Thyroid gland (tissue), 4 donors: ENCODE results near the gene RAP1GAP2. TPM values are rescaled to one million over a fixed set of nuclear protein-coding genes. Genes with fewer than 3 reads are reported as not detected.

Source experiments
- DNase-seq, 2 donors: peaks; one replicate each; pipeline ENCODE4 v3.0.0-alpha.2; 2019
- H3K27ac ChIP-seq, 3 donors: fragments of 200-600 bp; sonication (generic); 1 replicate in 2 of 3; 2 replicates in 1 of 3; pipeline ENCODE4 v1.5.1; 2016 to 2019; ENCODE audit warnings: mild to moderate bottlenecking in 1 of 3, moderate library complexity in 1 of 3
- H3K27me3 ChIP-seq: fragments of 200-600 bp; sonication (generic); one replicate; pipeline ENCODE4 v1.5.1; 2019
- H3K36me3 ChIP-seq, 2 donors: fragments of 200-600 bp; sonication (generic); one replicate each; pipeline ENCODE4 v1.5.1; 2016 to 2019
- H3K4me1 ChIP-seq, 2 donors: fragments of 200-600 bp; sonication (generic); one replicate each; pipeline ENCODE4 v1.5.1; 2017 to 2019
- H3K4me3 ChIP-seq, 3 donors: fragments of 200-600 bp; sonication (generic); replicated peaks in 1 of 3; 1 replicate in 2 of 3; 2 replicates in 1 of 3; pipeline ENCODE4 v1.5.1; 2016; ENCODE audit warnings: mild to moderate bottlenecking in 1 of 3
- H3K9me3 ChIP-seq: fragments of 200-600 bp; sonication (generic); one replicate; pipeline ENCODE4 v1.5.1; 2017
- CTCF ChIP-seq, 6 experiments: fragments of 200-600 bp in 3 of 6; fragments of 450-650 bp in 3 of 6; sonication (generic) in 3 of 6; IDR thresholded peaks; one replicate each; pipeline ENCODE4 v1.5.1; 2016 to 2019; ENCODE audit warnings: antibody characterized with exemption in 6 of 6, mild to moderate bottlenecking in 2 of 6, inconsistent platforms in 1 of 6, moderate library complexity in 1 of 6
- POLR2A ChIP-seq, 2 donors: fragments of 450-650 bp; IDR thresholded peaks; one replicate each; pipeline ENCODE4 v1.6.1; 2017; ENCODE audit warnings: antibody characterized with exemption in 2 of 2, mild to moderate bottlenecking in 2 of 2, moderate library complexity in 1 of 2
- WGBS, 2 donors: methylation state at CpG; one replicate each; pipeline ENCODE4 v1.1.5; 2017; 5-methylcytosine and 5-hydroxymethylcytosine counted together
- intact Hi-C: fragments of 100-400 bp; cut with DNase I; formaldehyde crosslinking; loops from one replicate; pipeline ENCODE4 v1.15.1; 2023
- total RNA-seq, 4 donors: library from RNA; depleted of rRNA; stranded (reverse); fragments of >200 nt; gene quantifications; one replicate each; pipeline ENCODE4 v1.2.3, GENCODE V29; 2016

Gene RAP1GAP2
- total RNA-seq, 4 donors from 2014 or later = 5.9 to 8.4 (median 6.8) TPM

DNA sequence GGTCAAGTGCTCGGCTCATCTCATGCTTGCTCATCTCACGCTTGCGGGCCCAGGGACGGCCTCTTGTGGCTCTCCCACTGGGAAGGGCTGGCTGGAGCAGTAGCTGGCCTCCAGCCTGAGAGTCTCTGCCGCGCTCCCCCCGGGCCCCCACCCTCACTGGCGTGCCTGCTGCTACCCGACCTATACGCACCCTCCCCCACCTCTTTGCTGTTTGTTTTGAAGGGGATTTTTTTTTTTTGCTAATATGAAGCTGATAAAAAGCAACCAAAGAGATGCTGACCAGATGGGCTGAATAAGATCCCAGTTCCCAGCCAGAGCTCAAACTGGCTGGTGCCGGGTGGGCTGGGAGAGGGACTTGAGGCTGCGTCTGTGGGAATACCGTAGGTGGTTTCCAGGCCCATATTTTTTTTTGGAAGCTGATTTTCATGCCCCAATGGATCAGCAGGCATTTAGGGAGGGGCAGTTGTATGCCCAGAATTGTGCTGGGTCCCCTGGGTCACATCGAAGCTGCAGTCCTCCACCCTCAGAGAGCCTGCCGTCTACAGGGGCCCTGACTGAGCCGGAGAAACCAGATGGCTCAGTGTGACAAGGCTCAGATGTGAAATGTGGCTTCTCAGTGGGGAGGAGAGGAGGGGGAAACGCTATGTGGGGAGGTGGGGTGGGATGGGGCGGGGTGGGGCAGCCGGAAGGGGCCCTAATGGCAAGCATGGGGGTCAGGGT, 115.0 kb downstream of the RAP1GAP2 start:
- 35 to 44% methylated on average over 17 to 19 of the region's 19 CpGs for WGBS, 2 donors
- Histone ChIP-seq H3K36me3 (no peaks in the 10 kb centered on the region), H3K4me3 (no peak overlapping the region), H3K27ac (no peak overlapping the region), H3K9me3 (no peaks in the 10 kb centered on the region), H3K27me3 (no peaks in the 10 kb centered on the region), H3K4me1 (peaks cover 0 to 11% of the 10 kb centered on the region in 2 donors)
- TF ChIP-seq POLR2A (IDR thresholded peaks at IDR 0.05) (no peak), CTCF (IDR thresholded peaks at IDR 0.05) (no peak)
- DNase-seq = no peak
- intact Hi-C loops = no loop called here

- Histone ChIP-seq H3K27me3 (no peaks in the 10 kb centered on the region), H3K4me3 (no peak overlapping the region), H3K36me3 (no peaks in the 10 kb centered on the region), H3K27ac (no peak overlapping the region), H3K9me3 (no peaks in the 10 kb centered on the region), H3K4me1 (peaks cover 0 to 11% of the 10 kb centered on the region in 2 donors)
- TF ChIP-seq POLR2A (IDR thresholded peaks at IDR 0.05) = no peak
- TF ChIP-seq CTCF (IDR thresholded peaks at IDR 0.05) = no peak
- intact Hi-C loops = no loop called here
- no peak for DNase-seq
- WGBS, 2 donors = 75 to 81% methylated on average over 10 of the region's 10 CpGs
Measured at GRCh38 chr17:2911755-2912111, 115.5 kb downstream of the RAP1GAP2 start.

- intact Hi-C loops = no loop called here
- no peak overlapping the region for H3K27ac ChIP-seq
- no peaks in the 10 kb centered on the region for H3K27me3 ChIP-seq
- DNase-seq = no peak
- TF ChIP-seq POLR2A (IDR thresholded peaks at IDR 0.05) = no peak
- no peak for TF ChIP-seq CTCF (IDR thresholded peaks at IDR 0.05)
- peaks cover 0 to 11% of the 10 kb centered on the region in 2 donors for H3K4me1 ChIP-seq
- no peaks in the 10 kb centered on the region for H3K9me3 ChIP-seq
- no peak overlapping the region for H3K4me3 ChIP-seq
- no peaks in the 10 kb centered on the region for H3K36me3 ChIP-seq
Measured at GRCh38 chr17:2912754-2913153, 116.5 kb downstream of the RAP1GAP2 start.

DNA sequence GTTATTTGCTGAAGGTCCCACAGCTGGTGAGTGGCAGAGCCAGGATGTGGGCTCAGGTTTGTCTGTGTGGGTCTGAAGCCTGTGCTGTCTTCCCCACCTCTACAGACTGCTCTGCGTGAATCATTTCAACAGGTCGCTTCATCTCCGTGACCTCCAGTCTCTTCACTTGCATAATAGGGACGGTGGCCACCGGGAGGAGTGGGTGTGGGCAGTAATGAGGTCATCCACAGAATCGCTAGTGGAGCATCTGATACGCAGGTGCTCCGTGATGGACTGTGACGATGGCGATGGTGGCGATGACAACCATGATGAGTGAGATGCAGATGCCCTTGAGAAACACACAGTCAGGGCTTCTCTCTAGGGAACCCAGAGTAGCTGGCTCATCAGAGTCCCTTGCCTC, 120.2 kb downstream of the RAP1GAP2 start:
- TF ChIP-seq CTCF (IDR thresholded peaks at IDR 0.05) (no peak), POLR2A (IDR thresholded peaks at IDR 0.05) (no peak)
- 93 to 97% methylated on average over 11 of the region's 11 CpGs for WGBS, 2 donors

GRCh38 chr17:2921443-2921842, 125.2 kb downstream of the RAP1GAP2 start:
- TF ChIP-seq POLR2A (IDR thresholded peaks at IDR 0.05) (no peak), CTCF (IDR thresholded peaks at IDR 0.05) (no peak)
- no peak for DNase-seq
- Histone ChIP-seq H3K4me3 (no peak overlapping the region), H3K4me1 (peaks cover 0 to 8% of the 10 kb centered on the region in 2 donors), H3K27me3 (no peaks in the 10 kb centered on the region), H3K9me3 (no peaks in the 10 kb centered on the region), H3K27ac (no peak overlapping the region), H3K36me3 (no peaks in the 10 kb centered on the region)
- WGBS, 2 donors = 75 to 78% methylated on average over 13 to 18 of the region's 18 CpGs
- intact Hi-C loops = no loop called here

More for the DNA sequence above, 120.2 kb downstream of the RAP1GAP2 start:
- Histone ChIP-seq H3K4me3 (no peak overlapping the region), H3K27me3 (no peaks in the 10 kb centered on the region), H3K27ac (no peak overlapping the region), H3K9me3 (no peaks in the 10 kb centered on the region), H3K36me3 (no peaks in the 10 kb centered on the region), H3K4me1 (peaks cover 0 to under 1% of the 10 kb centered on the region in 2 donors)
- intact Hi-C loops = no loop called here
- DNase-seq = no peak
